Ammon's horn (tissue), 1 donor: ENCODE data around the gene SCAP.
A peak's percentile ranks its signal among the peaks of the same experiment; 100 is the strongest.

Experiments
- DNase-seq: peaks from one replicate; pipeline ENCODE4 v3.0.0-alpha.2; 2016; ENCODE audit warnings: low spot score

The SCAP gene

DNA sequence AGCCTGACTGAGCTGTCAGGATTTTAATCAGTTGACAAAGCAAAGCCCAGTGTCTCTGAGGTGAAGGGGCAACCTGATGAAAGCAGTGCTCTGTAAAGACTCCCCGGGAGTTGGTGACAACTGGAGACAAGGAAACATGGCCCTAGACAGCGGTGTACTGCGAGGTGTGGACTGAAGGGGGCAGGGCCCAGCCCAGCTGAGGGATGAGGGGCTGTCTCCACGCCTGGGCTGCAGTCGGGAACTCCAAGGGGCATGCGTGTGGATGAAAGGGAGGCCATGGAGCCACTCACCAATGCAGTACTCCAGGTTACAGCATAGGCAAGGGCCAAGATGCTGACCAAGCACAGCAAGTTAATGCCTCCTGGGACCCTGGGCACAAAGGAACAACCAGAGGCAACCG, 45.1 kb downstream of the SCAP start:
- no peak for DNase-seq

DNA sequence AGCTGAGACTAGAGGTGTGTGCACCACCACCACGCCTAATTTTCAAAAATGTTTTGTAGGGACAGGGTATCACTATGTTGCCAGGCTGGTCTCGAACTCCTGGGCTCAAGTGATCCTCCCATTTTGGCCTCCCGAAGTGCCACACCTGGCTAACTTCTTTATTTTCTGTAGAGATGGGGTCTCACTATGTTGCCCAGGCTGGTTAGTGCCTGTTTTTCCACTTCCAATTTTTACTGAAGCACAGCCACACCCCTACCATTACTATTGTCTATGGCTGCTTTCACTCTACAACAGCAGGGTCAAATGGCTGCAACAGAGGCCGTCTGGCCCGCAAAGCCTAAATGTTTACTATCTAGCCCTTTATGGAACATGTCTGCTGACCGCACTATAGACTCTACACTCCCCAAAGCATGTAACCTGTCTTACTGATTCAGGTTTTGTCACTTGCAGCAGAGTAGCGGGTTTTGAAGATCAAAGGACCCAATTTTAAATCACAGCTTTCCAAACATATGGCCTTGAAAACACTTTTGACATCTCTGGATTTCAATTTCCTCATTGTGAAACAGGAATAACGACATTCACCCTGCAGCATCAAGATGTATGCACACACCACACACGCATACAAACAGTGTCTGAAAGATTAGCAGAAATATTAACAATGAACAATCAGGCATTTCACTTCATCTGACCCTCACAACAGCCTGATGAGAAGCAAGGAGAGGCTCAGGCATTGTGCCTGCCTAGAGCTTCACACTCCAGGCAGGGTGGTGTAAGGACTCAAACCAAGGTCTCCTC, 46.1 kb downstream of the SCAP start:
- no peak for DNase-seq

DNA sequence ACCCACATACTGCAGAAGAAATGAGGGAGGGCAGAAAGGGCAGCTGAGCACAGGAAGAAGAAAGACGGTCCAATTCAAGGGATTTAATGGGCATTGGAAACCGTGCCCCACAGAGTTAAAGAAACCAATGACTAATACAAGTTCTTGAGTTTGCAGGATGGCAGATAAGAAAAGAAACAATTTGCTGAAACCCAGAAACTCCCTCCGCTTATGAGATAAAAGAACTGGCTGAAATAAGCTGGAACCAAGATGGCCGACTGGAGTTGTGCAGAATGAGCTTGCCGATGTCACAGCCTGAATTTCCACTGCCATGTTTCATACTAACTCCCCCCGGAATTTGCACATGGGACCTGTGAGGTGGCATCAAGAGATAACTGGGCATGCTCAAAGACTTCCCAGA, 47.1 kb downstream of the SCAP start:
- DNase-seq, result no peak

DNA sequence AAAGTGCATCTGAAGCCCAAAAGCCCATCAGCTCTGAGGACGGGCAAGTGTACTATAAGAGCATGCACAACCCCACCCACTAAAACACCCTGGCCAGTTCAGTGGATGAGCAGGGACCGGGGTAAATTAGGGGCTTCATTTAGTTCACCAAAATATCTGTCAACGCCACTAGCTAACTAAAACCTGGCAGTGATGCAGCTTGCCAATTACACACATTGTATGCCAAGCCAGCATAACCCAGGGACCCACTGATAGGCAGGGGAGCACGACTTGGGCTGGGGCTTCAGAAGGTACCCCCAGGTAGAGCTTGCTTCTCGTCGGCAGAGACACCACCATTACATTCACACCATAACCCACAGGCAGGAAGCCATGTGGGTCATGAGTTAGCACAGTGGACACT, 47.9 kb downstream of the SCAP start:
- no peak for DNase-seq

DNA sequence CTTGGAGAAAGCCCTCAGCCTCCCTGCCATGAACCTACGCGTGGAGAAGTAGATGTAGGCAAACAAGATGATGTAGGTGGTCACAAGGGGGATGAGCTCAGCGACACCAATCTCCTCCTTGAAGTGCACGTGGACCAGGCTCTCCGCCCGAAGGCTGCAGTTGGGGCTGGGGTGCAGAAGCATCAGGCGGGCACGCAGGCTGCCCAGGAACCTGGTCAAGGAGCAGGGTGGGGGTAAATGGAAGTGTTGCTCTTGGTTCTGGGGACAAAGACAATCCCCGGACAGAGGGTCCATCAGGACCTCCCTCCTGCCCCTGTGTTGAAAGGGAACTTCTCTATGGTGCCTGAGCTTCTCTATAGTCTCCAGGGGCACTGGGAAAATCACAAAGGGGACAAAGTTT, 49.8 kb downstream of the SCAP start:
- no peak for DNase-seq

DNA sequence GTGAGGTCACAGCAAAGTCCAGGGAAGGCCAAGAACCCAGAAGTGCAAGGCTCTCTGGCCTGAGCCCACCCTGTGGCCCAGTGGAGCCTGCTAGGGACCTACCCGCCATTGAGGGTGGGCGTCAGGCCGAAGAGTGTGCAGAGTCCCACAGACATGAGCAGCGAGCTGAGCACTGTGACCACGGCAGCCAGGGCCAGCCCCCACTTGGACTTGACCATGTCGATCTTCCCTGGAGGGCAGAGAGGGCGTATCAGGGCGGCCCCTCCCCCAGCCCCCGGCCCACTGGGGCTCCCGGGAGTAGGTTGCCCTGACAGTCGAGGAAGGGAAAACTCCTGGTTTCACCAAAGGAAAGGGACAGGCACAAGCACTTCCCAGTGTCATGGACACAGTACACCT, 50.4 kb downstream of the SCAP start:
- no peak for DNase-seq

DNA sequence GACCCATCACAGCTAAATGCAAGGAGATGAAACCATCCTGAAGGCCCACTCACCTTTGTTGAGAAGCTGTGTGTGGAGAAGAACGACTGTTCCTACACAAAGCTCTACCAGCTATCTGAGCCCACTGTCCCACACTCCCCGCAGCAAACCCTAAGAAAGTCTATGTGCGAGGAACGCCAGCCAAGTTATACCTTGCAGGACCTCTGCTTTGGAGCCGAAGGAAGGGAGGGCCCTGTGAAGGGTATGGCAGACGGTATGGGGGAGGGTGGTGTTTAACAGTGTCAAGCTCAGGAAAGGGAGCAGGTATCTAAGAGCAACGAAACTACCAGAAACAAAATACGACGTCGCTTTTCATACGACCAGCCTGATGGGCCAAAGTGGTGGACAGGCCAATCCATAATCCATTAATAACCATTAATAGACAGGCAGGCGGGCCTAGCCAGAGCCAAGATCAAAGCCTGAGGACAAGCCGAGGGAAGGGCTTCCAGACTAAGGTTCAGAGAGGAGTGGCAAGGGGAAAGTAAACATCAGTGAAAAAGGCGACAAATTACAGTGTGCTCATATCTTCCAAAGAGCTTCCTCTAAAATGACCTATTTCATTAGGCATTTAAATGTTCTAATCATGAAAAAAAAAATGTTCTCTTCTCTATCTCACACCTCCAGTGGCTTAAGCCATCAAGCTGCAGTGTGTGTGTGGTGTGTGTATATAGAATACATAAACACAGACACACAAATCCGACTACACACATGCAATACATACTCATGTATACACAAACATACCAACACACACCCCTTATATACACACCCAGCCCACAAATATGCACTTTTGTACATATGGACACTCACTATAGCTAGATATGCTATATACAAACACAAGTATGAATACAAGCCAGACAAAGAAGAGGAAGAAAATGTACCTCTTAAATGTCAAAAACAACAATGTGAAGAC, 51.0 kb downstream of the SCAP start:
- DNase-seq, result no peak

DNA sequence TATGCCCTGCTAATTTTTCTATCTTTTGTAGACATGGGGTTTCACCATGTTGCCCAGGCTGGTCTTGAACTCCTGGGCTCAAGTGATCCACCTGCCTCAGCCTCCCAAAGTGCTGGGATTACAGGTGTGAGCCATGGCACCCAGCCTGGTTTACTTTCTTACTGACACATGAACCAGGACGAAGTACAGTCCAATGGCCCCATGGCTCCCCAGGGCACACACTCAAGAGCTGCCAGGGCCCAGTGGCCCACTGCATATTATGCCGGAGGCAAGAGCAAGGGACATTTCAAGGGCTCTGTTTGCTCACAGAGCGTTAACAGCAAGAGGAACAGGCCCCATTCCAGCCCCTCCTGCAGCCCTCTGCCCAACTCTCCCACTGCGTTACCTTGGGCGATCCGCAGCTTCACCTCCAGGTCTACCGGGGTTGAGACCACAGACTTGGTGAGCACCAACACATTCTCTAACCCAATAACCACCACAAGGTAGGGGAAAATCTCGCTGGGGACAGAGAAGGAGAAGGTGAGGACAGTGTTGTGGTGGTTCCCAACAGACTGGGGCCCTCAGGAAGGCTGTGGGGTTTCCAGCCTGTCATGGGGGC, 52.1 kb downstream of the SCAP start:
- DNase-seq, result no peak

DNA sequence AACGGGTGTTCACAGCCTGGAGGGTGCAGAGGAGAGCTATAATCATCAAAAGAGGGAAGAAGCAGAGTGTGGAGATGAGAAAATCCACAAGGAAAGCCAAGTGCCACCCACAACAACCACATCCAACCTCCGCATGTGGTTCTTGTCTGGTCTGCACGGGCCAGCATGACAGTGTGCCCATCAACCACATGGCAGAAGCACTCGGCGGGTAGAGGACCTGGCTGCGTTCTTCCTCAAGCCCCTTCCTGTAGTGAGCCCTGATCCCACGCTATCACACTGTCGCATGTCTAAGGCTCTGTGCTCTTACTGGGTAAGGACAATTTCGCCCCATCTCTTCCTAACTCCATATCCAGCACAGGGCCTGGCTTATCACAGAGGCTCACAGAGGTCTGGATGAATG, 53.0 kb downstream of the SCAP start:
- no peak for DNase-seq

DNA sequence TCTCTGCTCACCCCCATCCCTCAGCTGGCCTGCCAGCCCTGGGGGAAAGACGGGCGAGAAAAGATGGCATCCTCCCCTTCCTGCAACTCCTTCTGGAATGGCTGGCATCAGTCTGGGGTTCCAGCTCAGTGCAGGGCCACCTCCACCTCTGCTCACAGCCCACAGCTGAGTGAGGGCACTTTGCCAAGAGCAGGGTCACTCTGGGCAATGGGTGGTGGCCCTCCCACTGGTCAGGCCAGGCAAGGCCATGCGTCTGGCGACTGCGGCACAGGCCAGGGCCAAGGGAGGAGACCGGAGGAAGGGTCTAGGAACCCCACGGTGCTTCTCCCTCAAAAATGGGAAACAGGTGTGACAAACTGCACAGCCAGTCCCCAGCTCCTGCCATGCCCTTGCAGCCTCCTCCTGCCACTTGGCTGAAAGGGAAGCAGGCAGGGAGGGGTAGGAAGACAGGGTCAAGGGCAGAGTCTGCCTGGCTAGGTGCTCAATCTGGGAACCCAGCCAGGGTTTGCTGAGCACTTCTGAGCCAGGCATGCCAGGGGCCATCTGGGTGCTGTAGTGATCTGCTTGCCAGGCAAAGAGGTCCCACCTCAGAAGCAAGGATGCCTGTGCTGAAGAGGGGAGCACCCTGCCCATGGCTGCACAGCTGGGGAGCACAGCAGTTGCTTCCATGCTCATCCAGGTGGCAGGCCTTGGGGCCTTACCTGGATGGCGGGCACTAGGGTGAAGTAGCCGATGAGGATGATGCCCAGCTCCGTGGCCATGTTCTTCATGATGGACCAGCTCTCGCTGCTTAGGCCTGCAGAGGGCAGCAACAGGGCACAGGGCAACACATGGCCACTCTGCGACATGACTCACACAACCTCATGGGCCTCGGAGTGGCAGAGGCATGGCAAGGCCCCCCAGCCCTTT, 53.7 kb downstream of the SCAP start:
- DNase-seq, result no peak

DNA sequence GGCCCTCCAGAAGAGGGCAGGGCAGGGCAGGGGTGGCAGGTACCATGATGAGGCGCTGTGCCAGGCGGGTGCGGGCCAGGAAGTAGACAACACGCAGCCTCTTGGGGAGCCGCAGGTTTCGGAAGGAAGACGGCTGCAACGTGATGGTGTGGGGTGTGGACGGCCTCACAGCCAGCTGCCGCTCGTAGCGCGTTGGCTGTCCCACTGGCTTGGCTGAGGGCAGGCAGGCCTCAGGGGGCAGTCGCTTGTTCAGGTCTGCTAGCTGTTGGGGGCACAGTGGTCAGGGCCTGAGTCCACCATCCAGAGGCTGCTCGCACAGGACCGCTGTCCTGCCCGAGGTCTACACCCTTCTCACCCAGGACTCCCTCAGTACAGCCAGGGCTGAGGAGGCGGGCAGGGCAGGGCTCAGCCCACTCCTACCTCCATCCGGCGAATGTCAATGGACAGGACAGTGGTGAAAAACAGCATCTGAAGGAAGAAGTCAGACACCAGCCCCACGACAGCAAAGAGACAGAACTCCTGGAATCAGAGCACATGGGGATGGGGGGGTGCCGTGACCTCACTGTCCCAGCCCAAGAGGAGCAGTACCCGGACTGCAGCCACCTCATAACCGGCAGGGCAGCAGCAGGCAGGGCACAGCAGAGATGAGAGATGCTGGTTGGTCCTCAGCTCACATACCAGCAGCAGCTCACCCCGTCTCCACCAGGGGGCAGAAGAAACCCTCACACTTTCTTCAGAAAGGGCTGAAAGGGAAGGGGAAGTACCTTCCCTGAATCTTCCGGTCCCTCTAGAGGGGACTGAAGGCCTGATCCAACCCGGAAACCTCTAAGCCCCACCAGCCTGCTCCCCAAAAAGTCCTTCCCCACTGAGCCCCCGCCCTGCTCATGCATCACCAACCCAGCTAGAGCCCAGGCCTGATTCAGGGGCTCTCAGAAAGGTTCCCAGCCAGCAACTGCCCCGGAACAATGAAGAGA, 54.9 kb downstream of the SCAP start:
- DNase-seq, result peak; percentile 91

DNA sequence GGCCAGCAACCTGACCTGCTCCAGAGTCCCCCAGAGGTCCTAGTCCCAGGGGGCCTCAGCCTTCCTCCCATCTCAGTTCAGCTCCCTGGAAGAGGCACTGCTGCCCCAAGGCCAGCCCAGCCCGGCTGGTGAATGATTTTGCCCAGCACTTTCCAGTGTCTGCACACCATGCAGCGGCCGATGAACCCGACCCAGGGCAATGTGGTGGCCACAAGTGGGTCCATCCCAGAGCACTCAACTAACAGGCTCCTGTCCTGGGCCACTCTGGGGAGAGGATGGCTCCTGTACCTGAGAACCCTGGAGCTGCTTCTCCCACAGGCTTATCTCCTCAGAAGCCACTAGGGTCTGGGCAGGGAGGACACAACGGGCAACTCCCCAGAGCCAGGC, 55.7 kb downstream of the SCAP start:
- DNase-seq, result no peak

DNA sequence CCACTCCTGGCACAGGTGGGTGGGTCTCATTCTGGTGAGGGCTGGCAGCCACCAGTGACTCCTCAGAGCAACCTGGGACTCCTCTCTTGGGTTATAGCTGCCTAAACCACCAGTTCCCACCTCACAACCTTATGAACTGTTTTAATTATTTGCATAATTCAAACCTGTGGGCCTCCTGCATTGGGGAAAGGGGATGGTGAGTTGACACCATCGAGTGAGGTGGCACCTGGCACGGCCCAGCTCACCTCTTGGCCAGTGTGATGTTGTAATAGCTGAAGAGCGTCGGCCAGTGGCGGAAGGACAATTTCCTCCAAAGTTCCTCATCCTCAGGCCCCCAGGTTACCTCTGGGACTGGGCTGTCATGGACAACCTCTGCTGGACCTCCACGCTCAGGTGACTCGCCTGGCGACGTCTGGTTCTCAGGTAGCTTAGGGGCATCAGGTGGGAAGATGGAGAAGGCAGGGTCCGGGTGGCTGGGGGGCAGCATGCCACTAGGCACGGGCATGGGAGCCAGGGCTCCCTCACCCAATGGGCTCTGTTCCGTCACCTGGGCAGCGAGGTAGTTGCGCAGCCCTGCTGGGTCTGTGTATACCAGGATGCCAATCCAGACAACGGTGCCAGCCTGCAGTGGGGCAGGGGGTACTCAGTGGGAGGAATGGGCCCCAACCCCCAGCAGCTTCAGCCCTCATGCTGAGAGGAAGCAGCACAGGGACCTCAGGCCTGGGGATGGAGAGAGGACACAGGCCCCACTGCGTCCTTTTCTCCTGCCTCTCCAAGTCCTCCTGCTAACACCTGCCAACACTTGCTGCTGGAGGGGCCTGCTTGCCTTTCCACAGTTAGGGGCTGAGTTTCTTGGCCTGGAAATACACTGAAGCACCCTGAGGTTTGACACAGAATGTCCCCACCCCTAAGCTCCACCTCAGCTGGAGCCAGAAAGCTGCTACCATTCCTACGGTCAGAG, 56.4 kb downstream of the SCAP start:
- DNase-seq, result no peak

DNA sequence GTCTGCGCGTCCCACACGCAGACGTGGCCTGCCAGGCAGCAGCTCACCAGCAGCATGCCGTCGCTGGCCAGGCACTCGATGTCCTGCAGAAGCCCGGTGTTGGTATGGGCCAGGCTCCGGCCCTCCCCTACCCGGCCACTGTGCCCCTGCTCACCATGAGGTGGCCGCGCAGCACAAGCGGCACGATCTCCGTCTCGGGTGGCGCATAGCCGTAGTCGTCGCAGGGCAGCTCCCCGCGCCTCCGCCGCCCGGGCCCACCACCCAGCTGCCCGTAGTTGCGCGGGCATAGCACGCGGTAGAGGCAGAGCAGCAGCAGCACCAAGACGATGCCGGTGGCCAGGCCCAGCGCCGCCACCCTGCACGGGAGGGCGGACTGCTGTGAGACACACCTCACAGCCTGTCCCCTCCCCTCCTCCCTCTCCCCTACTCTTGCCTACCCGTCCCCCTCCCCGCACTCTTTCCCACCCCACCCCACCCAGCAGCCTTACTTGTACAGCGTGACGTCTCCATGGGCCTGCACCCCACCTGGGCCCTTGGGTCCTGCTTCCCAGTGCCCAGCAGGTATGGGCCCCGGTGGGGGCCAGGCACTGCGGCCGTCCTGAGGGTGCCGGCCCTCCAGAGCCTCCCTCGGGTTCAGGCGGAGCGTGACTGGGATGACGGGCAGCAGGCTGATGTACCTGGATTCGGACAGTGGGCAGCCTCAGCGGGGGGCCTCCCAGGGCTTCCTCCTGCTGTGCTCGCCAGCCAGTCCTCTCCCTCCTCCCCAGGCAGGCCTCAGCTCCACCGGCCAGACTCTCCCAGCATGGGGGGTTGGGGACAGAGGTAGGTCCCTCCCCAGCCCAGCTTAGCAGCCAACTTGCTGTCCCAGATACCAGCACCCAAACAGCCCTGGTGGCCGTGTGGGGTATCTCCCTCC, 57.3 kb downstream of the SCAP start:
- no peak for DNase-seq

DNA sequence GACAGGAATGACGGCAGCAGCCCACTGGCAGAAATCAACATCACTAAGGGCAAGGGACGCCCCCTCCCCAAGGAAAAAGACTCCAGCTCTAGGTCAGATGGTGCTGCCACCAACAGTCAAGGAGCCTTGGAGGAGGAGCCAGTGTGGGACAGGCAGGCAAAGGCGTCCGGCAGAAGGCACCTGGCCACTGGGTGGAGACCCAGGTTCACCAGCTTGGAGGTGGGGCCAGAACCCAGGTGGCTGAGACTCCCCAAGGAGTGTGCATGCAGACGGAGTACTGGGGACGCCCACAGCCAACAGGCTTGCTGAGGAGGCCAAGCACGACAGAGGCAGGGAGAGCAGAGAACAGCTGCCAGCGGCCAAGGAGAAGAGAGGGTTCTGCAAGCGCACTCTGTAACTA, 59.7 kb downstream of the SCAP start:
- DNase-seq, result no peak

DNA sequence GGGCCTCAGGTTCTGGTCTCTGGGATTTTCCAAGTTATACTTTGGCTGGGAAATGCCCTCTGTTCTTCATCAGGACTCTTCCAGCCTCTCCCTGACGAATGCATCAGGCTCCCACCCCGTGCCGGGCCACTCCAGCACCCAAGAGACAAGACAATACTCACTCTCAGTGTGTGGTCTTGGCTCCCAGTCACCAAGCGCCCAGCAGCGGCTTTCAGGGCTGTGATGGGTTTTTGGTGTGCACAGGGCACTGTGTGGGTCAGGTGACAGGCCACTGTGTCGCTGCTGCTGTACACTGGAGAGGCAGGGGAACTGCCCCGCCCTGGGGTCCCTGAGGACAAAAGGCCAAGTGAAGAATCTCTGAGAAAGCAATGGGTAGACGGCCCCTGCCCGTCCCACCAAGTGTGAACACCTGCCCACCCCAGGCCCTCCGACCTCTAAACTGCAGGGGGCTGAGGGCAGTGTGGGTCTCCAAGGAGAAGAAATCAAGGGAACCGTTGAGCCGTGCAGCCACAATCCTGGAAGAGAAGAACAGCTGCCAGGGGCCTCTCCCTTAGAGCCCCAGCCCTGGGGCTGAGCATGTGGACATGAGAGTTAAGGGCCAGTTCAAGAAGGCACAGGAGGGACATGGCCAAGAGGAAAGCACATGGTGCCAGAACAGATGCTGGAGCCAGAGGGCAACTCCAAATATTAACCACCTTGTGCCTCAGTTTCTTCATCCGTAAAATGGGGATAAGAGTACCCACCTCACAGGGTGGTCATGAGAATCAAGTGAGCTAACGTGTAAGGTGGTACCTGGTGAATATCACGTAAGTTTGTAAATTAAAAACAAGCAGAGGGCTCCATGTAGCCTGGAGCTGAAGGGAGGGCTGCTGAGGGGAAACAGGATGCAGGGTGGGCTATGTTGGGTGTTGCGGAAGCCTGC, 60.8 kb downstream of the SCAP start:
- peak; percentile 57 for DNase-seq

DNA sequence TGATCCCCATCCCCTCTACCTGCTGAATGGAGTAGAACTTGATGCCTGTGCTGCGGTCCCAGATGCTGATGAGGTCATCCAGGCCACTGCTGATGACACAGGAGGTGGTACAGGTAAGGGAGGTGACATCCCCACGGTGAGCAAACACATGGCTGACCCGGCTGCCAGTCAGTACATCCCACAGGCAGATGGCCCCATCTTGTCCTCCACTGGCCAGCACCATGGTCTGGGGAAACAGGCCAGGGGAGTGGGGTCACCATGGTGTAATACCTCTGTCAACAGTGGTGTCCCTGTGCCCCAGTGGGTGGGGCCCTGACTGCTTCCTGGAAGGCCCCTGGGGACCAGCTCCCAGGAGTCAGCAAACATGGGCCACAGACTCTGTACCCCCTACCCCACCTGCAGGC, 61.6 kb downstream of the SCAP start:
- no peak for DNase-seq
